ENCODE results near the gene CTIF. TPM values are rescaled to one million over a fixed set of nuclear protein-coding genes. Genes with fewer than 3 reads are reported as not detected.
A peak's percentile ranks its signal among the peaks of the same experiment; 100 is the strongest.

The CTIF gene
- total and polyA plus RNA-seq, 10 donors, result 5.2 to 39.2 (median 18.5) TPM

- intact Hi-C loops (cut with DNase I; ENCODE audit: low total_unique reads), result no loop called here
- TF ChIP-seq CTCF (IDR thresholded peaks at IDR 0.05 in 8 of 11, conservative IDR thresholded peaks at IDR 0.05 in 3 of 11), result no peak
- no peak for TF ChIP-seq POLR2A (IDR thresholded peaks at IDR 0.05)
- no peak for TF ChIP-seq POLR2AphosphoS5 (IDR thresholded peaks at IDR 0.05)
- Histone ChIP-seq H3K4me1 (peaks cover 0 to 27% (median 17%) of the 10 kb centered on the region in 6 donors), H3K27ac (no peak overlapping the region), H3K36me3 (no peaks in the 10 kb centered on the region), H3K9me3 (no peaks in the 10 kb centered on the region), H3K27me3 (replicated peaks in 1 of 7) (no peaks in the 10 kb centered on the region), H3K4me3 (no peak overlapping the region)
- 82 to 89% (median 84%) methylated on average over 20 of the region's 20 CpGs for WGBS, 5 donors
- no peak for DNase-seq
Measured at GRCh38 chr18:48872234-48873145, 333.7 kb downstream of the CTIF start.

GRCh38 chr18:48874233-48874632, 335.4 kb downstream of the CTIF start:
- DNase-seq, result peak; percentile 45

GRCh38 chr18:48874701-48875162, 335.9 kb downstream of the CTIF start:
- no peaks in the 10 kb centered on the region for H3K9me3 ChIP-seq
- no peak for TF ChIP-seq POLR2AphosphoS5 (IDR thresholded peaks at IDR 0.05)
- no peak for TF ChIP-seq POLR2A (IDR thresholded peaks at IDR 0.05)
- TF ChIP-seq CTCF (IDR thresholded peaks at IDR 0.05 in 8 of 11, conservative IDR thresholded peaks at IDR 0.05 in 3 of 11), result no peak
- WGBS, 5 donors, result 90 to 94% (median 93%) methylated on average over 15 of the region's 15 CpGs
- peak; percentile 63 for DNase-seq
- H3K4me3 ChIP-seq, result no peak overlapping the region
- no peaks in the 10 kb centered on the region for H3K27me3 ChIP-seq (replicated peaks in 1 of 7)
- no peaks in the 10 kb centered on the region for H3K36me3 ChIP-seq
- intact Hi-C loops (cut with DNase I; ENCODE audit: low total_unique reads), result no loop called here
- H3K4me1 ChIP-seq, result peaks cover 0 to 17% (median 6%) of the 10 kb centered on the region in 6 donors
- H3K27ac ChIP-seq, result no peak overlapping the region

More at GRCh38 chr18:48874233-48874632, 335.4 kb downstream of the CTIF start:
- TF ChIP-seq POLR2AphosphoS5 (IDR thresholded peaks at IDR 0.05), result no peak
- no peak for TF ChIP-seq CTCF (IDR thresholded peaks at IDR 0.05 in 8 of 11, conservative IDR thresholded peaks at IDR 0.05 in 3 of 11)
- no peak for TF ChIP-seq POLR2A (IDR thresholded peaks at IDR 0.05)
- Histone ChIP-seq H3K9me3 (no peaks in the 10 kb centered on the region), H3K27me3 (replicated peaks in 1 of 7) (no peaks in the 10 kb centered on the region), H3K27ac (no peak overlapping the region), H3K4me3 (no peak overlapping the region), H3K36me3 (no peaks in the 10 kb centered on the region), H3K4me1 (peaks cover 0 to 22% (median 8%) of the 10 kb centered on the region in 6 donors)
- WGBS, 5 donors, result 81 to 99% (median 91%) methylated on average over 5 of the region's 5 CpGs
- intact Hi-C loops (cut with DNase I; ENCODE audit: low total_unique reads), result no loop called here

- TF ChIP-seq CTCF (IDR thresholded peaks at IDR 0.05 in 8 of 11, conservative IDR thresholded peaks at IDR 0.05 in 3 of 11), result no peak
- WGBS, 5 donors, result 85 to 91% (median 89%) methylated on average over 16 to 18 of the region's 18 CpGs
- Histone ChIP-seq H3K27me3 (replicated peaks in 1 of 7) (no peaks in the 10 kb centered on the region), H3K4me1 (peaks cover 0 to 17% (median 6%) of the 10 kb centered on the region in 6 donors), H3K4me3 (no peak overlapping the region), H3K27ac (no peak overlapping the region), H3K36me3 (no peaks in the 10 kb centered on the region), H3K9me3 (no peaks in the 10 kb centered on the region)
- intact Hi-C loops (cut with DNase I; ENCODE audit: low total_unique reads), result no loop called here
- DNase-seq, result peak; percentile 55
Measured at GRCh38 chr18:48875314-48875941, 336.6 kb downstream of the CTIF start.
